GM18858 (cell line): ENCODE data around the gene FLAD1.

ENCODE experiments used
- ATAC-seq: cut with Tn5 transposase; IDR thresholded peaks from one replicate; pipeline ENCODE4 v1.9.1; 2021; ENCODE audit not compliant: unreplicated experiment

Gene FLAD1

GRCh38 chr1:155002464-155003226, 19.5 kb downstream of the FLAD1 start, which contains the start of gene ZBTB7B:
Gene ZBTB7B (plus strand): TSS chr1:155002802. CDS start chr1:155014661, 11,859 bp downstream.
- no peak for ATAC-seq

- ATAC-seq, result no peak
Observed at GRCh38 chr1:155003227-155003765, 20.2 kb downstream of the FLAD1 start.

GRCh38 chr1:155003766-155004351, 20.7 kb downstream of the FLAD1 start:
- no peak for ATAC-seq

GRCh38 chr1:155004352-155005075, 21.4 kb downstream of the FLAD1 start:
- no peak for ATAC-seq

- ATAC-seq, result no peak
Observed at GRCh38 chr1:155005076-155006011, 22.2 kb downstream of the FLAD1 start.

GRCh38 chr1:155006601-155007101, 23.5 kb downstream of the FLAD1 start:
- no peak for ATAC-seq

- ATAC-seq, result no peak
Observed at GRCh38 chr1:155007251-155007828, 24.2 kb downstream of the FLAD1 start.

GRCh38 chr1:155008015-155008941, 25.1 kb downstream of the FLAD1 start:
- no peak for ATAC-seq

GRCh38 chr1:155009221-155009711, 26.1 kb downstream of the FLAD1 start:
- ATAC-seq, result no peak

- no peak for ATAC-seq
Observed at GRCh38 chr1:155009742-155010141, 26.6 kb downstream of the FLAD1 start.

- no peak for ATAC-seq
Observed at GRCh38 chr1:155010211-155010918, 27.2 kb downstream of the FLAD1 start.

GRCh38 chr1:155011004-155011416, 27.9 kb downstream of the FLAD1 start:
- no peak for ATAC-seq

GRCh38 chr1:155011437-155012025, 28.4 kb downstream of the FLAD1 start:
- no peak for ATAC-seq

- no peak for ATAC-seq
Observed at GRCh38 chr1:155012026-155012546, 28.9 kb downstream of the FLAD1 start.

GRCh38 chr1:155012776-155013602, 29.8 kb downstream of the FLAD1 start:
- ATAC-seq, result no peak

GRCh38 chr1:155013632-155014031, 30.5 kb downstream of the FLAD1 start:
- ATAC-seq, result no peak
